K562 treated with DMSO at 1 percent for 24 hours (cell line): Measurements from ENCODE around the gene MEX3A. TPM values are rescaled to one million over a fixed set of nuclear protein-coding genes. Genes with fewer than 3 reads are reported as not detected.

Source experiments
- total RNA-seq: library from RNA; unstranded; fragments of 300-600 nt; gene quantifications from 2 replicates; pipeline ENCODE4 v1.2.3, GENCODE V29; 2022; ENCODE audit warnings: low read depth; ENCODE audit not compliant: insufficient read depth

The MEX3A gene, protein sequence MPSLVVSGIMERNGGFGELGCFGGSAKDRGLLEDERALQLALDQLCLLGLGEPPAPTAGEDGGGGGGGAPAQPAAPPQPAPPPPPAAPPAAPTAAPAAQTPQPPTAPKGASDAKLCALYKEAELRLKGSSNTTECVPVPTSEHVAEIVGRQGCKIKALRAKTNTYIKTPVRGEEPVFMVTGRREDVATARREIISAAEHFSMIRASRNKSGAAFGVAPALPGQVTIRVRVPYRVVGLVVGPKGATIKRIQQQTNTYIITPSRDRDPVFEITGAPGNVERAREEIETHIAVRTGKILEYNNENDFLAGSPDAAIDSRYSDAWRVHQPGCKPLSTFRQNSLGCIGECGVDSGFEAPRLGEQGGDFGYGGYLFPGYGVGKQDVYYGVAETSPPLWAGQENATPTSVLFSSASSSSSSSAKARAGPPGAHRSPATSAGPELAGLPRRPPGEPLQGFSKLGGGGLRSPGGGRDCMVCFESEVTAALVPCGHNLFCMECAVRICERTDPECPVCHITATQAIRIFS
- 2.8 and 5.1 TPM in 2 replicates for total RNA-seq

GRCh38 chr1:156082309-156083091 is at the start of gene MEX3A:
MEX3A (minus strand) TSS chr1:156082465; CDS start chr1:156081998, 467 bp downstream.

GRCh38 chr1:156114101-156114918 is 32.0 kb upstream of the MEX3A start, which contains the start of gene LMNA:
LMNA (plus strand) TSS chr1:156114711; CDS start chr1:156114919, 208 bp downstream.

DNA sequence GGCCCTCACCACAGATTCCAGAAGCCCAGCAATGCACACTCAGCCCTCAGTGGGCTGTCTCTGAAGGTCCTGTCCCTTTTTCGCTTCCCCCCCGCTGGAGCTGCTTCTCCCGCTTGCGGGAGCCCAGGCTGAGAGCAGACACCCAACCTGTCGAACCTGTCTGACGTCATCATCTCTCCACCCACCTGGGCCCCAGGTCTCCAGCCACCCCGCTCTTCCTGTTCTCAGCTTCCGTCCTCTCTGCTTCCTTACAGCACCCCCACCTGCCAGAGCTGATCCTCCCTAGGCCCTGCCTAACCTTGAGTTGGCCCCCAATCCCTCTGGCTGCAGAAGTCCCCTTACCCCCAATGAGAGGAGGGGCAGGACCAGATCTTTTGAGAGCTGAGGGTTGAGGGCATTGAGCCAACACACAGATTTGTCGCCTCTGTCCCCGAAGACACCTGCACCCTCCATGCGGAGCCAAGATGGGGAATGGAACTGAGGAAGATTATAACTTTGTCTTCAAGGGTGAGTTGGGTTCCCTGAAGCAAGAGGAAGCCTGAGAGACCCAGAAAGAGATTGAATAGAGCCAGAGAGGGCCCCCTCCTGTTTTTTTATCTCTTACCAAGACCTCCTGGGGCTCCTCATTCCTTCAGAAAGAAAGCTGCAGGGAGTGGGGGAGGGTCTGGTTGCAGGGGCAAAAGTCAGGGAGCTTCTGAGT is 21.2 kb downstream of the MEX3A start, which contains the start of gene RAB25:
TSS of gene RAB25 (plus strand) at position 224 of the 700 bp plus-strand sequence. CDS start at position 465, 241 bp downstream.

GRCh38 chr1:156054500-156055280 is 27.6 kb downstream of the MEX3A start, which contains the start of gene LAMTOR2:
LAMTOR2 (plus strand) TSS chr1:156054782; CDS start chr1:156054890, 108 bp downstream.

GRCh38 chr1:156053768-156054499 is 28.3 kb downstream of the MEX3A start, which contains the start of gene UBQLN4:
UBQLN4 (minus strand) TSS chr1:156053798; CDS start chr1:156053701, 97 bp downstream.

Other genes starting within 250 kb of the MEX3A start
- gene GON4L, start 225.3 kb downstream of the MEX3A start, total RNA-seq = 17.2 and 18.5 TPM in 2 replicates
- 0.29 and 0.81 TPM in 2 replicates for gene SYT11, start 222.9 kb downstream of the MEX3A start, total RNA-seq
- 33.2 and 33.3 TPM in 2 replicates for gene RIT1, start 171.1 kb downstream of the MEX3A start, total RNA-seq
- gene KHDC4, start 148.1 kb downstream of the MEX3A start, total RNA-seq = 37.5 and 48.6 TPM in 2 replicates
- not detected in 2 replicates for gene RXFP4, start 140.8 kb downstream of the MEX3A start, total RNA-seq
- gene ARHGEF2, start 103.9 kb downstream of the MEX3A start, total RNA-seq = 195 and 229 TPM in 2 replicates
- 297 and 307 TPM in 2 replicates for gene SSR2, start 61.5 kb downstream of the MEX3A start, total RNA-seq
- 50.3 and 55.1 TPM in 2 replicates for gene UBQLN4, start 28.7 kb downstream of the MEX3A start, total RNA-seq
- gene LAMTOR2, start 27.7 kb downstream of the MEX3A start, total RNA-seq = 99.4 and 118 TPM in 2 replicates
- 1.3 TPM in 1 of 2 replicates, not detected in the other for gene RAB25, start 21.3 kb downstream of the MEX3A start, total RNA-seq
- 358 and 396 TPM in 2 replicates for gene LMNA, start 32.2 kb upstream of the MEX3A start, total RNA-seq
- gene SEMA4A, start 71.1 kb upstream of the MEX3A start, total RNA-seq = 0.74 and 0.78 TPM in 2 replicates
- 13.2 and 26.6 TPM in 2 replicates for gene SLC25A44, start 111.6 kb upstream of the MEX3A start, total RNA-seq
- gene PMF1, start 130.5 kb upstream of the MEX3A start, total RNA-seq = 103 and 109 TPM in 2 replicates
- 1.1 TPM in 1 of 2 replicates, not detected in the other for gene BGLAP, start 159.7 kb upstream of the MEX3A start, total RNA-seq
- 3.2 and 4.4 TPM in 2 replicates for gene PAQR6, start 165.6 kb upstream of the MEX3A start, total RNA-seq
- gene SMG5, start 200.4 kb upstream of the MEX3A start, total RNA-seq = 63.6 and 66.7 TPM in 2 replicates
- 6.7 and 8.4 TPM in 2 replicates for gene TMEM79, start 201.9 kb upstream of the MEX3A start, total RNA-seq
- gene GLMP, start 213.2 kb upstream of the MEX3A start, total RNA-seq = 33.6 and 40.0 TPM in 2 replicates
- gene VHLL, start 216.8 kb upstream of the MEX3A start, total RNA-seq = not detected in 2 replicates